CD4-positive, alpha-beta T cell treated with Interleukin-15 for 4 hours (primary cell): Measurements from ENCODE around the gene TIAM2.
"Not testable (repeated sequence)": the region's sequence is repeated elsewhere in the genome, so short reads cannot be mapped to it uniquely, and the experiment has no call there.

Experiments
- DNase-seq: peaks from one replicate; pipeline ENCODE4 v3.0.0-alpha.2; 2020; ENCODE audit warnings: low spot score

TIAM2 gene

DNA sequence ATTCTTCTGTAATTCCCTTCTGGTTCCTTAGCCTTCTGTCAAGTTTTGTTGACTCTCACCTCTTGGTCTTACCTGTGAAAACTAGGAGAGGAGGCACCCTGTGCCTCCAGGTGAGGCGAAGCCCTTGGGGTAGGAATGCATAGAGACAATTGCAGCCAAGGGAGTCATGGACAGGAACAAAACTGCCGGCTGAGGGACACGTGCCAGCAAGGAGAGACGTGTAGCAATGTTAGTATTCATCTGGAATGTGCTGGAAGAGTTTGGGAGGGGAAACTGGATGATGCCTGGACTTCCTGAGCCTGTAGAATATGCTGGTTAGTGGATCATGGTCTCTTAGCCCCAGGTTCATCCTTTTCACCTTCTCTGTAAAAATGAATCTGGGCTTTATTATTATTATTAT lies 3.9 kb upstream of the TIAM2 start:
- DNase-seq, result no peak

DNA sequence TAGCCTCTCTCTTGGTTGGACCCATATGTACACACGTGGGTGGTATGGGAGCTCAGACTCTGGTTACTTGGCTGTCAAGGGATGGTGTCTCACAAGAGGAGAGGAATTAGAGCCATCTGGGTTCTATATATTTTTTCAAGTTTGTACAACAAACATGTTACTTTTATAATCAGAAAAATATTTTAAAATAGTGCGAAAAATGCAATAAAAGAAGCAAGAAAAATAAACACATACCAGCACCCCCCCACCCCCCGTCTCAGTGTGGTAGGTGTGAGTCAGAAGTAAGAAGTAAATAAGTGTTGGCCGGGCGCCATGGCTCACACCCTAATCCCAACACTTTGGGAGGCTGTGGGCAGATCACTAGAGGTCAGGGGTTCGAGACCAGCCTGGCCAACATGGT lies 2.1 kb upstream of the TIAM2 start:
- no peak for DNase-seq

DNA sequence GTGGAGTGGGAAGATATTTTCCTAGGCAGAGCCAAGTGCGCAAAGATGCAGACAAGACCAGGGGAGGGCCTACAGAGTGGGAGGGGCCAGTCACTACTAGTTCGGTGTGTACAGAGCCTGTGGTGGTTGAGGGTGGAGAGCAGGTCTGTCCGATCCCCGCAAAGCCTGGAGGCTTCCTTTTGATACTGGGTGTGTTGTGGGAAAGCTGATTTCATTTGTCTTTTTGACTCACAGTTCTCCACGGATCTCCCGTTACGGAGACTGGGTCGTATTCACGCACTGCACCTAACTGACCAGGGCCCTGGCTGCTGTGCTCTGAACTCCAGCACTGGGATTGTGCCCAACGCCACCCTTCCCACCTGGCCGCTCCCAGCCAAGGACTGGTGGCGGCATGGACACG lies 1.4 kb upstream of the TIAM2 start:
- DNase-seq, result no peak

DNA sequence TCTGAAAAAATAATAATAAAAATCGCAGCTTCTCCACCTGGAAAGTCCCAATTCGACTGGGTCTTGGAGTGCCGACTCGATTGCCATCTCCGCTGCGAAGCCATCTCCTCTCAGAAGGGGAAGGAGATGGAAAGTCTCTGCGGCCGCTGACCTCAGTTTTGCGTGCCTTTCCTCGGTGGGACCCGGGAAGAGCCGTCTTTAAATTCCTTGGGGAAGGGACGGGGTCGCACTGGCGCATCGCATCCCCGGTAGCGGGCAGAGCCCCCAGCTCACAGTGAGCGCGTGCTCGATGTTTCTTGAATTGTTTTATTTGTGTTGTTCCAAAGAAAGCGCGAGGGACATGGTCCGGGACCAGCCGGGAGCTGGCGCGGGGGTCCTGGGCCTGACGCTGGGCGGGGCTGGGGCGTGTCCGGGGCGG lies 270 bp upstream of the TIAM2 start:
- no peak for DNase-seq

DNA sequence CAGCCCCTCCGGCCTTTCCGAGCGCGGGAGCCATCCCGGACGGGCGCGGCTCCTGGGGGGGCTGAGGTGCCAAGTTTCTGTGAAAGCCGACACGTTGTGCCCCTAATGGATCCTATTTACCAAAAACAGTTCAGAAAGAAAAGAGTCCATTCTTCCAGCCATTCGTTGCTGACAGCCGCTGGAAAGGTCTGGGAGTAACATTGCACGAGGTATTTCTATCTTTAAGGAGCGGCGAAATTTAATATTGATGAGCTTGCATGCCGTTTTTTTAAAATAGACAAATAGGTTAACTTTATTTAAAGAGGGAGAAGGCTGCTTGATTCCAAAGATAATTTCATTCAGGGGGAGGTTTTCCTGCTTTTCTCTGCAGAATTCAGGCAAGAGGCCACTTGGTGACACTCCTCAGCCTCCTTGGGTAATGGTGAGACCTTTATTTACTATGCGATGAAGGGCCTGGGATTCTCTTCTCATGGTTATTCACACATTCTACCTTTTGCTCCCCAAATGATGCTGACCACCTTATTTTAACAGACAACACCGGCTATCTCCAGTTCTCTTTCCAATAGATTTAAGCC lies 988 bp downstream of the TIAM2 start:
- no peak for DNase-seq

DNA sequence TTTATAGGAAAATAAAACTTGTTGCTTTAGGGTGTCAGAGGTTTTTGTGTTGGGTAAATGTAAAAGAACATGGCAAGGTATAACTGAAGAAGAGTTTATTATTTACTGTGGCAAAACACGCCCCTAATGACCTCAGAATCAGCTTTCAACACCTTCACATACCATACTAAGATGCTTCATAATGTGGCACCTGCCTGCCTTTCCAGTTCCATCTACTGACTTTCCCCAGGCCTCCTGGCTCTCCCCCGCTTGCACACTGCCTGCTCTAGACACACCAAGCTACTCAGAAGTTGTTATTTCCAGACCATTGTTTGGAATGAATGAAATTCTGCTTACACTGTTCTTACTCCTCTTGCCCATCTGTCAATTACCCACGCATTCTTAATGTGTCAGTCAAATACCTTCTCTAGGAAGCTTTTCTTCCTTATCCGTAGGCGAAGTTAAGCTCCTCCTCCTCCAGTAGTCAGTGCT lies 1.8 kb downstream of the TIAM2 start:
- DNase-seq, result no peak

DNA sequence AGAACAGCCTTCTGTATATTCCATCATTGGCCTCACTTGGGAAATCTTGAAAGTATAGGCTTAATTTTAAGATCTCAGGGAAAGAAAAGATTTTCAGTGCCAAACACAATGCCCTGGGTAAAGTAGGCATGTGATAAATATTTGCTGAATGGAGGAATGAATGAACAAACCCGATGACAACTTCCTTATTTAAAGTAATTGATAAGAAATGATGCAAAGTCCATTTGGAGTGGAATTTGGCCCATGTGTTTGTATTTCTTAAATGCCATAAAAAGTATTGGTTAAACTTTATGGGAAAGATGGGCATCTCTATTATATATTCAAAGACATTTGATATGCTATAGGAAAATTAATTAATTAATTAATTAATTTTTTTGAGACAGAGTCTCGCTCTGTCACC lies 3.7 kb downstream of the TIAM2 start:
- no peak for DNase-seq

DNA sequence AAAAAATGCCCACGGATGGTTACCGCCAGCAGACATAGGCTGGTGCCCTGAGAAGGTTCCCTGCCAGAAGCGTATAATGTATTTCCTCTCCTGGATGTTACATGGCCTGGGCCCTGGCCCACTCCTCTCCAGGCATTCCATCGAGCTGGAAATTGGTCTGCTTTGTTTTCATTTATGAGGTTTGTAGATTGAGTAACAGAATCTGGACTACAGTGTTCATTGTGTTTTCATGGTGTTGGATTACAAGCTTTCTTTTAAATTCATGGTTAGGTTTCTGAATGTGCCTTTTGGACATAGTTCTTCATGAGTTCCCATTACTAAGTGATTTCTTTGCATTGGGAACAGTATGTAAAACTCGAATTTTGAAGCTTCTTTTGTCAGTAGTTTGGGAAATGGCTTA lies 6.4 kb downstream of the TIAM2 start:
- DNase-seq, result no peak

DNA sequence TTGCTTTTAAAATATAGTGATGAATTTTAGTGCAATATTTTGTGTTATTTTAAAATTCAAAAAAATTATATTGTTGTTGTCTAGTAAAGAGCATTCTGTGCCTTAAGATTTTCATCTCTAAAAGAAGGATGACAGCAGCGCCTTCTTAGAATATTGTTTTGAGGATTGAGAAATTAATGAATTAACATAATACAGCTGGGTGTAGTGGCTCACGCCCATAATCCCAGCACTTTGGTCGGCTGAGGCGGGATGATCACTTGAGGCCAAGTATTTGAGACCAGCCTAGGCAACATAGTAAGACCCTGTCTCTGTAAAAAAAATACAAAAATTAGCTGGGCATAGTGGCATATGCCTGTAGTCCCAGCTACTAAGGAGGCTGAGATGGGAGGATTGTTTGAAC lies 6.8 kb downstream of the TIAM2 start:
- DNase-seq, result no peak

DNA sequence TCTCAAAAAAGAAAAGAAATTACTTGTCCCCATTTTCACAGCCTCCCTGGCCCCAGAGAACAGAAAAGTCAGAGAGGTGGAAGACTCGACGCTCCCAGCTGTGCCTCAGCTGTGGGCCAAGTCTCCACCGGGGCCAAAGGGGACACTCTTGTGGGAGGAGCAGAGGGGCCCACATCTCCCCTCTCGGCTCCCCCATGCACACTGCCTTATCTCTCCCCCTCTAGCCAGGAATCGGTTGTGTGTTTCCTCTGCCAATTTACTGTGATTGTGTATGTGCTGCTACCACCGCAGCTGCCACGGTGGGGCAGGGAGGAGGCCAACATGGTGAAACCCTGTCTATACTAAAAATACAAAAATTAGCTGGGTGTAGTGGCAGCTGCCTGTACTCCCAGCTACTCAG lies 8.4 kb downstream of the TIAM2 start:
- no peak for DNase-seq

DNA sequence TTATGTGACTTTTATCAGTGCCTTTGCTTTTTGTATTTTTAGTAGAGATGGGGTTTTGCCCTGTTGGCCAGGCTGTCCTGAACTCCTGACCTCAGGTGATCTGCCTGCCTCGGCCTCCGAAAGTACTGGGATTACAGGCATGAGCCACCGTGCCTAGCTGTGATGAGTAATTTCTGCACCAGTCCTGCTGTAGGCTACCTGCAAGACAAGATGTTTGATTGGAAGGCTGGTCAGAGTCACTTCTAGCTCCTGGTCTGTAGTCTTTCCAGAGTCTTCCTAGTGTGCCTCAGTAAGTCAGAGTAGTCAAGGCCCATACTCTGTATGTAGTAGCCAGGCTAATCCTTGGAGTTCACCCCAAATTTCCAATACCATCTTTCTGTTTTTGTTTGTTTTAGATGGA lies 8.9 kb downstream of the TIAM2 start:
- DNase-seq, result no peak

DNA sequence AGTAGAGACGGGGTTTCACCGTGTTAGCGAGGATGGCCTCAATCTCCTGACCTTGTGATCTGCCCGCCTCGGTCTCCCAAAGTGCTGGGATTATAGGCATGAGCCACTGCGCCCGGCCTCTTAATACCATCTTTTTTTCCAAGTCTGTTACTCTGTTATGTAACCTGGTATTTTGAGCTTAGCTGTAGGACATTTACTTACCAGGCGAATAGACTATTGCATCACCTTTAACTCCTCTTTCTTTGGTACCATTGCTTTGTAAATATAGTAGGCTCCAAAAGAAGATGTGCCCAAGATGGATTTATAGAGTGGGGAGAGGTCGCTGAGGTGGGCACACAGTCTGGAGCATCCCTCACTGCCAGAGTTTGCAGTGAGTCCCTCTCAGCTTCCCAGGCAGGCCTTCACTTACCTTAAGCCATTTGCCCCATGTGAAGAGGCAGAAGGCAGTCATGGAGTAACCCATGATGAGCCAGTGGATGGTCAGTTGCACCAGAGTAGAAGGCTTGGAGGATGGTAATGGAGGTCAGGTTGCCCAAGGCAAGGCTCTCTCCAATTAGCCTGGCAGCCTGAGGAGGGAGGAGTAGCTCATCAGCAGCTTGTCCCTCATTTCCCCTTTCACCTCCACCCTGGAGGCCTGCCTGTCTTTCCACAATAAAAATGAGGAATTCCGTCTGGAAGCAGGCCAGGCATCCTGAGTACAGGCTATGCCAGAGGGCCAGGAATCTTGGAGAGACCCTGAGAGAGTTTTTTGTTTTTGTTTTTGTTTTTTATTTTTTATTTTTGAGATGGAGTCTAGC lies 9.7 kb downstream of the TIAM2 start:
- DNase-seq, result no peak

DNA sequence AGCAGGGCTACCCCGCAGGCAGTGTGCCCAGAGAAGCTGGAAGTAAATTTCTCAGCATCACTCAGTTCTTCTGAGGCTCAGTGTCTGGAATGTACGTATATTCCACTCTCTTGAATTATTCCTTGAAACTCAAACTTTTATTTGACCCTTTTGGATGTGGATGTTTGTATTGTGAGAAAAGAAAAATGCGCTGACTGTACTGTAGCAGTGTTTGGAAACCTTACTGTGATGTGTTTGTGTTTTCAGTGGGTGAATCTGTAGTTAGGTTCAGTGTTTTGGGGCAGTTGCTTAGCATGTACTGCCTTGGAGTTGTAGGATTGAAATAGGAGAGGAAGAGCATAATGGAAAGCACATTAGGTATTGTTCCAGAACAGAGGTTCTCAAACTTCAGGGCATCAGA lies 13.5 kb downstream of the TIAM2 start:
- DNase-seq, result no peak

DNA sequence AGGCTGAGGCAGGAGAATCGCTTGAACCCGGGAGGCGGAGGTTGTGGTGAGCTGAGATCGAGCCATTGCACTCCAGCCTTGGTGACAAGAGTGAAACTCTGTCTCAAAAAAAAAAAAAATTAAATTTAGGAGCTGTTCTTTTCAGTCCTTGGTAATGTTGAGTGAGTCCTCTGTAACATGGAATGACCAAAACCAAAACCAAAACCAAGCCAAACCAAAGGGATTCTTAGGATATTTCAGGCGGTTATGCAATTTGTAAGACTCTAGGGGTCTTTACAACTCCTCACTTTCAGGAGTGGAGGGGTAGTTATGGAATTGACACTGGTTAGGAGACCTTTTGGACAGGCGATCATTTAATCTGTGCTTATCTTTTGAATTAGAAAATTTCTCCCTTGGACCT lies 15.8 kb downstream of the TIAM2 start:
- no peak for DNase-seq

DNA sequence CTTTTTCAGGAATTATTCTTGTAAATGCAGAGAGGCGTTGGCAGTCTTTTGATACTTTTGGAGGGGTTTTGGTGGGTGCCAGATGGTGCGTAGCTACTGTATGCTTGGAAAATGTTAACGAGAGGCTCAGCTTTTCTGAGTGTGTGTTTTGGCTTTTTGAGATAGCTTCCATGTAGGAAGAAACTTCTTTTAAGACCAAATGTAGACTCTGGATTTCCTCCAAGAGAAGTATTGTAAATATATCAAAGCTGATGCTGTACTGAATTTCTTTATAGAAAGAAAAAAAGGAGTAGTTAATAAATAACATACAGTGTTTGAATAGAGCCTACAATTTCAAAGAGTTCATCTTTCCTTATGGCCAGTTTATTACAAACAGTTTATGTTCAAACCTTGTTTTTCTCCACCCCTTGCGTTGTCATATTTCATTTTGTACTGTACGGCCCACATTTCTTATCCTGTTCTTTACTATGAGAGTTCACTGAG lies 16.7 kb downstream of the TIAM2 start:
- DNase-seq, result no peak

DNA sequence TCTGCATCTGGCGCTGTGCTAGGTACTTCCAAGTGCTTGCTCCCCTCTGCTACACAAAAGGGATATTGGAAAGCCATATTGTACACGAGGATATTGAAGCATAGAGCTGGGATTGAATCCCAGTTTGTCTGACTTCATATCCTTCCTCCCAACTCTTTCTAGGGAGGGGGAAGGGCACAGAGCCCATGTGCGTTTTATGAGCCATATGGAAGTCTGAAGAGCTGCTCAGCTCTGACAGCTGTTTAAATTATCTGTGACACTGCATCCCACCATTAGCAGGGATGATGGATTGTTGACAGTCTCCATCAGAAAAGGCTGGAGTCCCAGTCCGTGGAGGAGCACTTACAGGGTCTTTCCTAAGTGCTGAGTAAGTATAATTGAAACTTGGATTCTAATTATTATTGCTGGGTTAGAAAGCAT lies 18.4 kb downstream of the TIAM2 start:
- no peak for DNase-seq

DNA sequence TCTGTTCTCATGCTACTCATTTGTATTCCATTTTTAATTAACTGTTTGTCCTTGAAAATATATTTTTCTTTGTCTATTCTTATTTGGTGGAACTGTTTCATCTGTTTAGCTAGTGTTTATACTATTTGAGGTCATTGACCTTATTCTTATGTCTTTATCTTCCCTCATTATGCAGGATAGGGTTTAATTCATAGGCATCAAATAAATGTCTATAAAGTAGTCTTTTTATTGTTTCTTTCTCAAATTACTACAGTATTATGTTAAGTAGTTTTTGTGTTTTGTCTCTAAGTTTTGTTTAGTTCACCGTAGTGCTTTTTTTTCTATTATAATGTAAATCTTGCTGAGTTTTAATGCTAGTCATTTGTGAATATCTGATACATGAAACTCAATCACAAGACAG lies 19.0 kb downstream of the TIAM2 start:
- DNase-seq, result no peak

DNA sequence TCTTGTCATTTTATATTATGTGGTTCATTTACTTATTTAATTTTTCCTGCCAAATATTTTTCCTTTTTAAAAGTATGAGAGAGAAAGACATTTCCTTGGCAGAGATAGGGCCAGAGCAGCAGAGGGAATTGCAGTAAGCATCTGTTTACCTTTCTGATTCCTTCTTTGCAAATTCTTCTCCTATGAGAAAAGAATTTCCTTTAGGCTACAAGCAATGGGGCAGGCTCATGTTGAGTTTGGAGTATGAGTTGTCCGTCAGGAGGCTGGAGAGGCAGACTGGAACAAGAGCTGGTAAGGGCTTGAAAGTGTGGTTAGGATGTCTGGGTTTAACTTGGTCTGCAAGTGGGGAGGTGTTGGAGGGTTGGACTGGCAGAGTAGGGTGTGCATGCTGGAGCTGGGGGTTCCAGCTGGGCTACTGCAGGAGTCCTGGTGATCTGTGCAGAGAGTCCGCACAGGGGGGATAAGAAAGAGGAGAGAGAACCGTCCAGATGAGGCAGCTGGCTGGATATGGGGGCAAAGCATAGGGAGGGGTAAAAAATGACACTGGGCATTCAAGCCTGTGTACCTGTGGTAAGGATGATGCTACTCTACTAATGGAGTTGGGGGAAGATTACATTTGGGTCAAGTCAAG lies 19.7 kb downstream of the TIAM2 start:
- no peak for DNase-seq

DNA sequence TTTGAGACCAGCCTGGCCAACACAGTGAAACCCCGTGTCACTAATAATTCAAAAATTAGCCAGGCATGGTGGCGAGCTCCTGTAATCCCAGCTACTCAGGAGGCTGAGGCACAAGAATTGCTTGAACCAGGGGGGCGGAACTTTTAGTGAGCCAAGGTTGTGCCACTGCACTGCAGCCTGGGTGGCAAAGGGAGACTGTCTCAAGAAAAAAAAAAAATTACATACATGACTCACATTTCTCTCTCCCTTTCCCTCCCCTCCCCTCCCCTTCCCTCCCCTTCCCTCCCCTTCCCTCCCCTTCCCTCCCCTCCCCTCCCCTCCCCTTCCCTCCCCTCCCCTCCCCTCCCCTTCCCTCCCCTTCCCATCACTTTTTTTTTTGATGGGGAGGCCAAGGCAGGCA lies 23.3 kb downstream of the TIAM2 start:
- DNase-seq, result not testable (repeated sequence)

DNA sequence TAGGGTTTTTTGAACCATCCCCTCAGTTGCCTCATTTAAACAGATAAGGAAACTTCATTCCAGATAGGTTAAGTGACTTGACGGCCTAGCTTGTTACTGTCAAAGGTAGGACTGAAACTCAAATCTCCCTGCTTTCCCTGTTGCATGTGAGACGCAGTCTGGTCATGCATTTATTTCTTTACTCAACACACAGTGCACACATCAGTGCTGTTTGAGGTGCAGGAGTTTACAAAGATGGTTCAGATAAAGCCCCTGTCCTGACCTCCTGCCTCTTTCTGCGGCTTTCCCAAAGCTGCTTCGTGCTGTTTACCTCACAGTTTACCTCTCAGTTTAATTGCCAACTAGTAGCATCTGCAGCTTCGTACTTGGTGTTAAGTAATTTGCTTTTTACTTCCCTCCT lies 26.6 kb downstream of the TIAM2 start:
- DNase-seq, result no peak

DNA sequence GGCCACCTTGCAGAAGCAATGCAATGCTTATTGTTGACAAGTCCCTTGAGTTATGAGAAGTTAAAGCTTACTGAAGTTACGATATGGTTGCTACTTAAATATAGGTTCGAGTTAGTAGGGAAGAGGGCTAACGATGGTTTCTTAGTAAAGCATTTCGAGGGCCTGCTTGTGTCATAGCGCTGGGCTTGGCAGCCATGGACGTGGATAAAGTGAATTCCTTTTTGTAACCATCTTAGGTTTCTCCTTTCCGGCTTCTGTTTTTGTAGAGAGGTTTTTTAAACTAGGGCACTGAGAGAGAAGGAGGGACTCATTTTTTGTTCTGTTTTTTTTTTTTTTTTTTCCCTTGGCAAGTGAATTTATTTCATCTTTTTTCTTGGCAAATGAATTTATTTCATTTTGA lies 27.6 kb downstream of the TIAM2 start:
- DNase-seq, result no peak

DNA sequence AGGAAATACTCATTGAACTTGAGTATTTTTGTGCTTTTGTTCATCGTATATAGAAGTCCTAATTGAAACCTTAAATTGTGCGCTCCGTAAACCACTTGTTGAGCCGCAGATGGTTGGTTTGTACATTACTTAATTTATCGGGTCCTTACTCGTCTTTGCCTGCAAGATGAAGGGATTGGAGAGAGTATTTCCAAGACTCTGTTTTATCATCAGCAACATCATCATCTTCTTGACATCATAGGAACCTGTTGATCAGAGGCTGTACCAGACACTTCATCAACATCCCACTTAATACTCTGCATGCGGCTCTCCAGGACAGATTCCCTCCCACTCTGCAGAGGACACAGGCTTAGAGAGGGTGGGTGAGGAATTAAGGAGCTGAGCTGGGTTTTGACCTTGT lies 28.6 kb downstream of the TIAM2 start:
- DNase-seq, result no peak

DNA sequence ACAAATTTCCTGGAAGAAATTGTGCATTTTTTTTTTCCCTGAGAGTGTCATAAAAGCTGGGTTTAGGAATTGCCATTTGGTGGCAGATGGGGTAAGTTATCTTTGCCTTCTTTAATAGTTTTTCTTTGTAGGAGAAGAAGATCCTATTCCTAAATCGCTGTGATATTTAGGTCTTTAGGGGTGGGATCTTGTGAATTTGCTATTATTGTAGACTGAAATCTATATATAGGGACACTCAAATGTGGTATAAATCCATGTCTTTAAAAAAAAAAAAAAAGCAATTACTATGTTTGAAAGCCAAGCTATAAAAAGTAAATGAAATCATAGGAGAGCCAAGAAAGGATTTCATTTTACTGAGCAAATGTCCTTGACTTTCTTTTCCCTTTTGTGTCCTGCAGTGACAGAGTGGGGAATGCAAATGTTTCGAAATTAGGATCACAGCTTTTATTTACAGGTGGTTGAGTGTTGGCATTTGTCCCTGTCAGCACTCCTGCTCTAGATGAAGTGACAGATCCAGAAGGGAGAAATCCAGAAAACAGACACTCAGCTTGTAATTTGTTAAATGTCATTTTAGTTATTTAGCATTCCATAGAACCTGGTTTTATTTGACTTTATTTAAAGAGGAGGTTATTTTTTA lies 29.4 kb downstream of the TIAM2 start:
- DNase-seq, result no peak
